Stromal cell of bone marrow (primary cell): ENCODE measurements around the gene TBC1D3G.
"Not testable (repeated sequence)": the region's sequence is repeated elsewhere in the genome, so short reads cannot be mapped to it uniquely, and the experiment has no call there.

Experiments used
- DNase-seq: peaks from one replicate; pipeline ENCODE4 v3.0.0-alpha.2; 2012; ENCODE audit warnings: low read depth

Gene TBC1D3G

DNA sequence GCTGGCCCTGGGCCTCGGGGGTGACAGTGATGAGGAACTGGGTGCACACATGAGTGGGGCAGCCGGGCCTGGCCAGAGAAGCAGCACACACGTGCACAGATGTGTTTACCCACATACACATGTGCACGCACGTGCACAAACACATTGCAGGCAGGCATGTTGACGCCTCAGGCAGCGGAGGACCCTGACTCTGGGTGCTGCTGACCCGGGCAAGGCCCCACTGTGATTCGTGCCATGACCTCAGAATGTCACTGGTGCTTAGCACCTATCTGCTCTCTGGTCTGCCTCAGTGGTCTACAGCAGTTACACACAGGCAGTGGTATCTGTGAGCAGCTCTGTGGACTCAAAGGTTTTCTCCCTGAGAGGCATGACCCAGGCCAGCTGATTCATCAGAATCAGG is at the start of gene TBC1D3G:
Gene TBC1D3G (plus strand): TSS at position 301 of the 400 bp plus-strand sequence. CDS start 1,528 bp downstream, outside the sequence.
- DNase-seq: not testable (repeated sequence)

DNA sequence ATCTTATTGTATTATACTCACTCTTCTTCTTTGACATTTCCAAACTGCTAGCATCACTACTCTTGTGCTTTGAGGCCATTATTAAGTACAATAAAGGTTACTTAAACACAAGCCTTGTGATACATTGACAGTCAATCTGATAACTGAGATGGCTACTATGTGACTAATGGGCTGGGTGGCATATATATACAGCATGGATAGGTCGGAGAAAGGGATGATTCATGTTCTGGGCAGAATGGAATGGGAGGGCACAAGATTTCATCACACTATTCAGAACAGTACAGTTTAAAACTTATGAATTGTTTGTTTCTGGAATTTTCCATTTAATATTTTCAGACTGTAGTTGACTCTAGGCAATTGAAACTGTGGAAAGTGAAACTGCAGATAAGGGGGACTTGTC is 40.4 kb upstream of the TBC1D3G start:
- not testable (repeated sequence) for DNase-seq

DNA sequence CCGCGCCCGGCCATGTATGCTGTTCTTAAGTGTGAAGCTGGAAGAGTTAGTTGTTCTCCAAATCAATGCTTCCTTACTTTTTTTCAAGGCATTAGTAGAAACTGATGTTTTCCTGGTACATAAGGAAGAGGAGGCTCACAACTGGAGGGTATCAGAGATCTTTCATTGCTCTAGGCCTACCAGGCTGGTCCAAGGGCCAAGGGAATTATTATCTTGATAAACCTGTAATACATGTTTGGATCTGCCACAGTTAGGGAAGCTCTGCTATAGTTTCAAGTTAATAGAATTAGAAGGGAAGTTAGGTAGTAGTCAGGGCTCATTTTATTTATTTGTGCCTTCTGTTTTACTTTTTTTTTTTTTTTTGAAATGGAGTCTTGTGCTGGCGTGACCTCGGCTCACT is 39.5 kb upstream of the TBC1D3G start:
- DNase-seq: not testable (repeated sequence)

DNA sequence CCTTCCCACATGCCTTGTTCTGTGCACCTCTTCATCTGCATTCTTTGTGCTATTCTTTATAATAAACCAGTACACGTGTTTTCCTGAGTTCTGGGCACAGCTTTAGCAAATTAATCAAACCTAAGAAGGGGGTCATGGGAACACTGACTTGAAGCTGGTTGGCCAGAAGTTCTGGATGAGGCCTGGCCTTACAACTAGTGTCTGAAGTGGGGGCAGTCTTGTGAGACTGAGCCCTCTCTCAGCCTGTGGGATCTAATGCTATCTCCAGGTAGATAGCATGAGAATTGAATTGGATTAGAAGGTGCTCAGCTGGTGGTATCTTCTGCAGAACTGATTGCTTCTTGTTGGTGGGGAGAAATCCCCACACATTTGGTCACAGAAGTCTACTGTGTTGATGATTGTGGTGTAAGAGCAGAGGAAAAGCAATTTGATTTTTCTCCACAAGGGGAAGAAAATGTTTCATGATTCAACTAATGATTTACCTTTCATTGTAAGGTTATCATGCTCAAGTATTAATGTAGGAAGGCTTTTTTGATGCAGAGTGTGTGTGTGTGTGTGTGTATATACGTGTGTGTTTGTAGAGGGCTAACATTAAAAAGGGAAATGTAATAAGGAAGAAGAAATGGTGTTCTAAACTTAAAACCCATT is 33.6 kb upstream of the TBC1D3G start:
- DNase-seq: not testable (repeated sequence)

DNA sequence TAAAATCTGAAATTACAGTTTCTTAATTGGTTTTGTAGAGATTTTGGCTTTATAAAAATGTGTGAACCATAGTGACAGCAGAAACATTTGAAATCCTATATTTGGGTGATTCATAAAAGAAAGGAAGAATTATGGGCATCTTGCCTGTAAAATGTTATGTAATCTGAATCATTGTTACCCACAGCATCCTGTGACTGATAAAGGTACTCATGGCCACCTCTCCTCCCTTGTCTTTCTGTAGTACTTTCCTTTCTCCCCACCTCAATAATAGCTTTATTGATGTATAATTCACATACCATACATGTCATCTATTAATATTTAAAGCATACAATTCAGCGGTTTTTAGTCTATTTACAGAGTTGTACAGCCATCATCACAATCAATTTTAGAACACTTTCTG is 28.5 kb upstream of the TBC1D3G start:
- not testable (repeated sequence) for DNase-seq

DNA sequence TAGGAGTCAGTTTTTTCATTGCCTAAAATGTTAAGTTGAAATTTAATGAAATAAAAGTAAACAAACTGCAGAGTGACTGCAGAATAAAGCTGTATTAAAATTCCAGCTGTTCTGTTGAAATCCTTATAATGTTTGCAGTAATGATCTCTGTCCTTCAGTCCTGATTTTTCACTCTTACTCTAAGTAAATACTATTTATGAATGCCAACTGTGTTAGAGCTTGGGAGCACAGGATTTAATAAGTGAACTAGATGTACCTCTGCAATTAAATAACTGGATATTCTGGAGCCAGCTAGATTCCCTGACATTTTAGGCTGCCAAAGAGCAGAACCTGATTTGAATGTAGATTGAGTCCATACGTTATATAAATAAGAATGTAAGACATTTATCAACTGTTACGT is 7.9 kb upstream of the TBC1D3G start:
- not testable (repeated sequence) for DNase-seq

DNA sequence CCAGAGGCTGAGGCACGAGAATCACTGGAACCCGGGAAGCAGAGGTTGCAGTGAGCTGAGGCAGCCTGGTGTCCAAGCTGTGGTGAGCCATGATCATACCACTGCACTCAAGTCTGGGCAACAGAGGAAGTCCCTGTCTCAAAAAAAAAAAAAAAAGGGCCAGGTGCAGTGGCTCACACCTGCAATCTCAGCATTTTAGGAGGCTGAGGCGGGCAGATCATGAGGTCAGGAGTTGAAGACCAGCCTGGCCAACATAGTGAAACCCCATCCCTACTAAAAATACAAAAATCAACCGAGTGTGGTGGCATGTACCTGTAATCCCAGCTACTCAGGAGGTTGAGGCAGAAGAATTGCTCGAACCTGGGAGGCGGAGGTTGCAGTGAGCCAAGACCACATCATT is 38.8 kb downstream of the TBC1D3G start:
- not testable (repeated sequence) for DNase-seq

DNA sequence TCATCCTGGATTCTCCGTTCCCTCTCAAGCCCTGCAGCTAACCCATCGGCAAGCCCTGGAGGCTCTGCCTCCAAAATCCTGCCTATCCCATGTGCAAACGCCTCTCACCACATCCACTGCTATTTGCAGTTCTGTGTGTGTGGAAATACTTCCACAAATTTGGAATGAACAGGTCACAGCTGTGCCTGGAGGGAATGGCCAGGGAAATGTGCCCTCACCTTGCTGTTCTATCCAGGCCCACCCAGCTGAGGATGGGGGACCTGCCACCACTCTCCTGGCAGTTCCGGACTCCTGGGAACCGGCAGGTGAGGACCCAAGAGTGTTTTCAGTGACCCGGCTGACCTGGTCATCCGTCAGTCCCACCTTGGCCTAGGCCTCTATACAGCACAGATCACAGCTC is 52.3 kb downstream of the TBC1D3G start:
- DNase-seq: not testable (repeated sequence)
